ENCODE results near the gene SNCA.

Gene SNCA

DNA sequence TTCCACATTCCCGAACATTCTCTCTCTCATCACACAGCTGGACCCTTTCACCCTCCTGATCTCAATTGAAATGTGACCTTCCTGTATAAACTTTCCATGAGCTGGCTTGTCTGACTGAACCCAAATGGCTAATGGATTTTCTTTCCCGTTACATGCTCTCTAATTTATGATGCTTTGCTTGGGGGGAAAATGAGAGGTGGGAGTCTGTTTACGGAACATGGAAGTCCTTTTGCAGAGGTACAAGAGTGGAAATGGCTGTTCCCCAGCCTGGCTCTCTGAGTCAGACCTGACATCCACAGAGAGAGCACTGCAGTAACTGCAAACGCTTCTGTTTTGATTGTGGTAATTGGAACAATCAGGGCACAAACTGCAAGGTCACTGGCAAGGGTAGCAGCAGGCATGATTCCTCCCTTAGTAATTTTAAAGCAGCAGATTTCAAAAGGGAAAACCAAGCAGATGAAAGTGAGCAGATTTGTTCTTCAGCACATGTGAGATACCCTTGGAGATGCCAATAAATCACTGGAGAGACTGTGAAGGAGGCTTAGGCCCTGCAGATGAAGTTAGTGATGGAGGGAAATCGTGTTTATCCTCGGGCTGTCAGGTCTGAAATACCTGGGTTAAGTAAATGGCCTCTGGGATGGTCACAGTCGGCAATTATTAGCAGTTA lies 83.9 kb downstream of the SNCA start:
- DNase-seq = no peak

DNA sequence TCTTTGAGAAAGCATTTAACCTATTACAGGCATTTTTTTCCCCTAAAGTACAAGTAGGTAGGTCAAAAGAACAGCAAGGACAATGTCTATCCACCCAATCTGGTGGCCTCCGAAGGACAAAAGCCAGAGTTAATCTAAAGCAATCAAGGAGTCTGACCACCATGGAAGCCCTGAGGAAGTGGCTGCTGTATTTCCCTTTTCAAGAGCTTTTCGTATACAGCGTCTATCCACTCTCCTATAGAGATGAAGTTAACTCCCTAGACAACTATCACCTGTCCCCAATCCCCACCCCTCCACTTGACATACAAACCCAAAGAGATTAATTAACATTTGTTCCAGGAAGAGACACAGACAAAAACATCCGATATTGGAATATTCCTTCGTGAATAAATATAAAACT lies 85.5 kb downstream of the SNCA start:
- no peak for DNase-seq

DNA sequence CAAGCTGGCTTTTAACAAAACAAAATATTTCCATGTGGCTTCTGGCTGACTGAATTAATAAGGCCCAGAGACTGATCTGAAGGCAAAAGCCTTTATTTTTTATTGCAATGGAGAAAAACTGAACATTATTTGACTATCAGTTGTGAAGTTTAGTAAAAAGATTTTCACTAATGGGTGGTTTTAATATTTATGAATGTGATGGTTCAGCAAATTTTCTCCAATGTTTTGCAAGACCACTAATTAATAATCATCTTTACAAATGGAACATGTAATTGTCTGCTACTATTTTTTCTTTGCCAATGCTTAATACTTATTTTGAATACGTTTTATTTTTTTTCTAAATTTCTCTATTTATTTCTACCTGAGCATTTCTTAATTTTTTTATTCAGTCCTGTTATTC lies 90.6 kb downstream of the SNCA start:
- no peak for DNase-seq

DNA sequence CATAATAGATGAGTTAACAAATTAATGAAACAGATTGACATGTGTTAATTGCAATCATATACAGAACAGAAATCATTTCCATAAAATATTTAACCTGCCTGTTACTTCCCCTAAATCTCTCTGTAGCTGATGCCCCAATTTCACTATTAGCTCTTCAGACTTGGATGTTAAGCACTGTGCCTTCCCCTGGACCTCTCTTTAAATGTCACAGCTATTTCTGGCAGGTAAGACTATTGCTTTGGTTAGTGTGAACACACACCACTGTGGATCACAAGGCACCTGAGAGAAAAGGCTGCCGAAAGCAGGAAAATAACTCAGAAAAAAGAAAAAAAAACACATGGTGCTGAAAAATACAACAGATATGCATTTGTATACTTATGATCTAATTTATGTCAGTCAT lies 91.3 kb downstream of the SNCA start:
- DNase-seq = no peak

DNA sequence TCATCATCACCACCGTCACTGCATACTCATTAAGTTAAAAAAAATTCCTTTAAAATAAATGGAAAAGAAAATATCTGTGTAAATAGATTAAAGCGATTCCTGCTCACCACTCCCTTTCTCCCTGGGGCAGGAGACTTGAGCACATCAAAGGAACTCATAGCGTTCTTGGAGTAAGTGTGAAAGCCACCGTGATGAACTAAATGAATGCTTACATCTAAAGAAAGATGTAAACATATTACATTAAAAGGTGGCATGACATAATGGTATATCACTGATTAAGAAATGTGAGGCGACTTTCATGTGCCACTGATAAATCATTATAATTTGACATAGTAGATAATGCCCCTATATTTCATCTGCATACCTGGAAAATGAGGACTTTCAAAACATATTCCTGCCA lies 92.0 kb downstream of the SNCA start:
- DNase-seq = no peak

DNA sequence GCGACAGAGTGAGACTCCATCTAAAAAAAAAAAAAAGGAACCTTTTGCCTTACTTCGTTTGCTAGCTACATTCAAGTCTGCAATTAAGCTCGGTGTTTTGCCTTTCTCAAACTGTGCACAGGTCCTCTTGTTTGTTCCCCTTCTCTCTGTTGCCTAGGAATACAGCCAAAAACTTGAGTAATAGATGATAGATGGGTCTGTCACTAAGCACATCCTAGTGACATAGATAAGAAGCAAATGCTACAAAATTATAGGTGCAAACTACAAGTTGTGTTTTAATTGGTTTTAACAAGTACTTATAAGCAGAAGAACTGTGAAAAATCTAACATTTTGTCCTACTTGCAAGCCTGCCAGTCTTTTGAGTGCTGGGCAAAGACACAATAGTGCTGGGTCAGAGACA lies 95.2 kb downstream of the SNCA start:
- no peak for DNase-seq

DNA sequence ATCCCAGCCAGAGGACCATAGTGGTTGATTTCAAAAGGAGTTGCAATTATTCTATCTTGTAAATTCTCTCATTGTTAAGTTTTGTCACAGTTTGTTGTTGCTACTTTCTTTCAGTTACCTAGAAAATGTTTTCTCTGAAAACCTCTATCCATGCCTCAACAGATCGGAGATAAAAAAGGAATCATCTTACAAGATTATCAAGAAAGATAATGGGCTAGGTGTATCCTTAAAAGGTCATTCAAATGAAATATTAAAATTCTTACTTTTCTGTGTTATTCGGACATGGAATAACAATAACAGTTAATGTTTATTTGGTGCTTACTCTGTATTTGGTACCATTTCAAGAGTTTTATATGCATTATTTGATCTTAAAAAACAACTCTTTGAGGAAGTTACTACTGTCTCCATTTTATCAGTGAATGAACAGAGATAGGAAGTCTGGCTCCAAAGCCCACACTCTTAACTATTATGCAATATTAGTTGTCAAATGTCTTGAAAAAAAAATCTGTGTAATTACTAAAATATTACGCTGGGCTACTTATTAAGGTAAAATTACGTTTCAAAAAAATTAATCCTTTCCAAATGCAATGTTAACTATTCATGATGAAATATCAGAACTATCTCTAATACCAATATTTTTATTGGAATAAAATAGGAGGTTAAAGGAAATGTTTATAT lies 97.5 kb downstream of the SNCA start:
- DNase-seq = no peak

DNA sequence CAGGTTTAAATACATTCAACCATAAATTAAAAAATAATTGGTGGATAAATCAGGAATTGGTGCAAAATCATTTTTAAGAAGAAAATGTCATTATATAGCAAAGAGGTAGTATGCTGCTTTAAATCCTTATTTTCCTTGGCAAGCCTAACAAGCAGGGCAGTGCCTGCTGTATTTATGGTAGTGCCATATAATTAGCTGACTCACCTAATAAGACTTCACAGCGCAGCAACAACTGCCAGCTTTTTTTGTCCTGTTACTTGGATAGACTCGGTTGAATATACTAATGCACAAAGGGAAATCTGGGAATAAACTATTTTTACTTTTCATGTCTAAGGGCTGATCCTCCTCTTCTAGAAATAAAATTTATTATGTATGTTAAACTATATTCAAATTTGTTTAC lies 99.1 kb downstream of the SNCA start:
- no peak for DNase-seq

DNA sequence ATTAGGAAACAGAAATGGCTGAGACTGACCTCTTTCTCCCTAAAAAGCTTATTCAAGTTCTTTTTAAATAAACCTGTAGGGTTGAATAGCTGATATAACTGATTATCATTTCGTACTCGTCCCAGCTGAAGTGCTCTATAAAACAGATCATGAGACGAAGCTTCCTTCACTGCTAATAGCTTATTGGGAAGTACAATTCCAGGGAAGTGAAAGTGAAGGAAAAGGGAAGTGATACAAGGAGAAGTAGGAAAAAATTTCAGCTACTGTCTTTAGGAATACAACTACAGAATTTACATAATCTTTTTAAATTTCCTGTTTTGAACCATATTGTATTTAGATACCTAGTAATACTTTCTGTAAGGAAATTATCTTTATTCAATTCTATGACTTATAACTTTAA lies 103.0 kb downstream of the SNCA start:
- no peak for DNase-seq

DNA sequence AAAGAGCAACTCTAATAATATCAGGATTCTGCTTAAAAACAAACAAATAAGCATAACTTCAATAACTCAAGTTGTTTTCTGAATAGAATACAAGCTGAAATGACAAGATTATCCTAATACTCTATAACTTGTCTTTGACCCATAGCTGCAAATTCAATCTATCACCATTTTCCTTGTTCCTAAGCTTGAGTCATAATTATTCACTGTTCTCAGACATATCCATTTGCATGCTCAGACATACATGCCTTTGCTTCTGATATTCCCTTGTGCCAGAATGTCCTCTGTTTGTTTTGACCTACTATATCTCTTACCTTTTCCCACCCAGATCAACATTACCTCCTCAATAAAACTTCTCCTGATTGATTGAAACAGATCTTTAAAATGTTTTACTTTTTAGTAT lies 109.7 kb downstream of the SNCA start:
- DNase-seq = no peak

DNA sequence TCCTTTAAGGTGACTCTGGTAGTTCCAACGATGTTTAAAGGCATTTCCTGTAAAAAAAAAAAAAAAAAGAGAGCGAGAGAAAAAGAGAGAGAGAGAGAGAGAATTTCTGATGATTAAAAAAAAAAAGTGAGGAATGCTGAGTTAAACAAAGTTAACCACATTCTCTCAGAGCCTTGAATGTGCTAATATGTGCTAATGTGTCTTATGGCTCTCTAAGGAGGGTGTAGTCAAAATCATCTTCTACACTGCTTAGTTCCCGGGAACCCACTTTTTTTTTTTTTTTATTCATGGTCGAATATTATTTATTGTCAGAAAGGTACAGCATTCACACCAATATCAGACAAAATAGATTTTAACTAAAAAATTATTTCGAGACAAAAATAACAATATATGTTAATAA lies 111.7 kb downstream of the SNCA start:
- DNase-seq = no peak

DNA sequence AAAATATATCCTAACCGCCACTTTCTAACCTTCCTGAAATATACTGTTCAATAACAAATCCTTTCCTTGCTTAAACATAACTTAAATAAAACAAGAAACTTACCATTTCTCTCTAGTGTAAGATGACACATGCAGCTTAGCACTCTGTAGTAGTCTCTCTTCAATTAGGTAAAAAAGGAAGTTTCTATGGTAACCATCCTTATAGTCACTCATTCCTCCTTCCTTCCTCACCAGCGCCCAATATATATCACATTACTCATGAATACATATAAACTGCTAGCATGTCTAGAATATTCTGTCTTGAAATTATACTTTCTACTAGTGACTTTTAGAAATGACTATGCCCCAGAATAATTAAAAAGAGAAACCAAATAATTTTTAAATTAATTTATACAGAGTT lies 112.2 kb downstream of the SNCA start:
- DNase-seq = no peak

DNA sequence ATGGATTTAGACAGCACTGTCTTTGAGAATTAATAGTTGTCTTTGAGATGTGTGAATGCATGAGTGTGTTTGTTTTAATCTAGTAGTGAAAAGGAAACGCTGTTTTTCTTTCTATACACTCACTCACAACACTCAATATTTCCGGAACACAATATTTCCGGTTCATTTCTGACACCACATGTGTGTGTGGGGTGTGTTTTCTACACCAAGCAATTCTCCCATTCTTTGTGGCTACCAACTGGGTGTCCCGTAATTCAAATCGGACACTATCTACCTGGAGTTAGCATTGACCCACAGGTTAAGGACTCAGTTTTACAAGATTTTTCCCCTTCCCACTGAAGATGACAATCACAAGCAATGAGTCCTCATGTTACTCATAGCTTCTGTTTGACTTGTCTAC lies 113.9 kb downstream of the SNCA start:
- DNase-seq = no peak

DNA sequence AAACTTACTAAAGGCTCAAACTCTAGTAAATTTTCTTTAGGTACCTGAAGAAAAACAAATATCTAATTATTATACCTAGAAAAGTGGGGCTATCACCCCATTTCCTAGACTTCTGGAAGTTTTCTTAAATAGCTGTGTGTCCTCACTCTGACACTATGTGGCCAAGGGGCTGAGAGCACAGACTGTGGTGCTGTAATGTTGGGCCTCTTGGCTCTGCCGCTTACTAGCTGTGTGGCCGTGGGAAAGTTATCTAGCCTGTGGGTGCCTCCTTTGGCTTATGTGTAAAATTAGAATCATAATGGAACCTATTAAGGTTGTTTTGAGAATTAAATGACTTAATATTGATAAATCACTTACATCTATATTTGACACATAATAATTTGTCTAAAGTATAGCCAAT lies 114.4 kb downstream of the SNCA start:
- DNase-seq = no peak

DNA sequence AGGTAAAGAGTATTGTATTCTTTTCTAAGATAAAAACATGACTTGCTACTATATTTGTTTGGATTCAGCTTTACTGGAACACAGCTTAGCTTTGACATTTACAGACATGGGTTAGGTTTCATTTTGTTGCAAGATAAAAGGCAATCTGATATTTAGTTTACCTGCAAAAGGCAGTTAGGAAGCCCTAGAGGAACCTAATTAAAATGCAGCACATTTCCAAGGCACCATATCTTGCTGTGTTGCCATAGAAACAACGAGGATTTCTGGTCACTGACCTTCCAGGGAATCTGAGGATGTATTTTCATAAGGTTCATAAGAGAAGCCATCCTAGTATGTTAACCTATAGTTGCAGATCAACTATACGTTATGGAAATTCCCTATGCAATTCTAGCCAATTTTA lies 116.0 kb downstream of the SNCA start:
- DNase-seq = peak; percentile 7

DNA sequence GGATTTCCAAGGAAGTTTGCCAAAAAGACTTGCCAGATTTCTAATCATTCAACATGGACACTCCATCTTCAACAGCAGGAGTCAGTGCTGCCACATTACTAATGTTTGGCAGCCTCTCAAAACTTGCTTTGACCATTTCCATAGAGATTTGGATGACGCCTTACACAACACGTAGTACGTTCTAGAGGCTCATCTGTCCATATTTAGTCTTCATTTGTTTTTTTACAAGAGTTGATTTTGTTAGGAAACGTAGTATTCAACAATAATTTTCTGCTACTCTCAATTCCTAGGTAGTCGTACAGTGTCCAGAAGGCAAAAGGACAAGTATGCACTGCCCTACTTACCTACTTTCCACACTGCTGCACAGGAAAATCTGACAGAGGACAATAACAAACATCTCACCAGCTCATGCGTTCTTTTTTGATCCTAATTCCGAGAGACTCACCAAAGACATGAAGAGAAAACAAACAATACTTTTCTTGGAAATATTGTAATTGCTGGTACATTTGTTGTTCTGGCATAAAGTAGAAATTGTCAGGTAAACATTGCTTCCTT lies 117.3 kb downstream of the SNCA start:
- no peak for DNase-seq

DNA sequence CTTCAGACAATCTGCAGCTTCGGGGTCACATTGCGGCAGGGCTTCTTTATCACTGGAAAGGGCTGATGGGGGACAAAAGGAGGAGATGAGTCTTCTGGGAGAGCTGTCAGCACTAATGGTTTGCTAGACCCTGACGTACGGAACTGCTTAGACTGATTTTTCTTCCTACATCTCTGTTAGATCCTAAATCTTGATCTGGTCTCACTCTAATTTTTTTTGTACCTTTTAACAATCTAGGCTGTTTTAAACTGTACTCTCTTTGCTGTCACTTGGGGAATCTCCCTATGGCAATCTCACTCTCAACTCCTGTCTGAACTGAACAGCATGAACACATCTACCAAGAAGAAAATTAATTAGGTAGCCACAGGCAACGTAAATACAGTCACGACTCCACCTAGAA lies 120.1 kb downstream of the SNCA start:
- DNase-seq = no peak

DNA sequence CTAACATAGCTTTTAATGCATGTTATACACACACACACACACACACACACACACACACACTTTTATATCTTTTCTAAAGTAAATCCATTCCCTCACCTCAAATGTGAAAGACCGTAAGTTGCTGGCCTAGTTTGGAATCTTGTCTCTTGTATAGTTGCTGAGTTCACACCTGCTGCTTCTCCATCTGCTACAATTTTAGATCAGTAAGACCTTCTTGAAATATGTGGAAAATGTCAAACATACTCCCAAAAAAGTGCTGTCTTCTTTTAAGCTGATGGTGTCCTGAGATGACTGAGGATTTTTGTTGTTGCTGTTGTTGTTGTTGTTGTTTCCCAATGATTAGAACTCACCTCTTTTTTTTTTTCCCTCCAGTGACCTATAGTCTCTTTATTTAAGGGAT lies 121.3 kb downstream of the SNCA start:
- no peak for DNase-seq

DNA sequence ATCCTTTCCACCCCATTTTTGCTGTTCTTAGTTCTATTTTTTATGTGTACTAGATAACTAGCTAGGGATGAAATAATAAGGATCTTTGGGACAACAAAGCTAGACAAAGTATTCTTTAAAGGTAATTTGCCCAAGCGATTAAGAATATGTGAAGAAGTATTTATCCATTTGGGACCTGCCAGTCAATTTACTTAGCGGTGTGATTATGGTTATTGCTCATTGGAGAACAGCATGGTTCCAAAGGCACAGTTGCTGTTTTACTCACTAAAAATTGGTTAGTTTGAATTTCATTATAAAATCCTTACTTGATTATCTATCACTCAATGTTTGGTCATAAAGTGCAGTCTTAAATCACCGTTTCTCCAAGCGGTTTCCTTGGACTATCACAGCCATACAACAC lies 124.1 kb downstream of the SNCA start:
- DNase-seq = no peak

DNA sequence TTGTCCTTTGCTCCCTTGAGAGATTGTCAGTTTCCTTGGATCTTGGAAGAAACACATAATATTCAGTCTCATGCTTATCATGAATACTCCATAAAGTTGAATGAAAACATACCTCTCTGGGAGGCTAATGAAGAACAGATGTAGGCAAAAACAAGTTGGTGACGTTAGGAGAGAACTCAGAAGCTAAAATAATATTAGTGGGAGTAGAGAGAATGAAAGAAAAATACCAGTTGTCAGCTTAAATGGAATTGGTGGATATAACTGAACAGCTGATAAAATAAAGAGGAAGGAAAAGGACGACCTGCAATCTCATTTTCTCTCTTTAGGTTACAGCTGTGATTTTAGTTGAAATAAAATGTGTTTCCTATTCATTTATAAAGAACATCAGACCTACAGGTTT lies 124.8 kb downstream of the SNCA start:
- no peak for DNase-seq

DNA sequence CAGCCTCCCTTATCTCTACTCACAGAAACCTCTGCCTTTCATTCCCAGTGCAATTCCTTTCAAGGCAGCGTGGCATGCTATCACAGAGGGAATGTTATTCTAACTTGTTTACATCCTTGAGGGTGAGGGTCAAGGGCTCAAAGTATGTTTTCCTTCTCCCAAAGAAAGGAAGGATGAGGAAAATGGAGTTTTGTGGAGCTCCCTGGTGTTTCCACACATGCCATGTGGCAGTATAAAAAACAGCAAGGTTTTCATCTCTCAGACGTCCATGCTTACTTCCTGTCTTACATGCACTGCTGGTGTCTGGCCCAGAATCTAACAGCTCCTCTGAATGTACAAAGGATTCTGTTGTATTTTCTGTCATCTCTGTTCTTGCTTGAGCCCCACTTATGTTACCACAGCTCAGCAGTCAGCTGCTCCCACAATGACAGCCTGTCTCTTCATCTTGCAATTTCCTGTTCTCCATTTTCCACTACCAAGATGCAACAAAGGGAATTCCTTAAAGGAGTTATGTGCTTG lies 128.0 kb downstream of the SNCA start:
- DNase-seq = no peak

DNA sequence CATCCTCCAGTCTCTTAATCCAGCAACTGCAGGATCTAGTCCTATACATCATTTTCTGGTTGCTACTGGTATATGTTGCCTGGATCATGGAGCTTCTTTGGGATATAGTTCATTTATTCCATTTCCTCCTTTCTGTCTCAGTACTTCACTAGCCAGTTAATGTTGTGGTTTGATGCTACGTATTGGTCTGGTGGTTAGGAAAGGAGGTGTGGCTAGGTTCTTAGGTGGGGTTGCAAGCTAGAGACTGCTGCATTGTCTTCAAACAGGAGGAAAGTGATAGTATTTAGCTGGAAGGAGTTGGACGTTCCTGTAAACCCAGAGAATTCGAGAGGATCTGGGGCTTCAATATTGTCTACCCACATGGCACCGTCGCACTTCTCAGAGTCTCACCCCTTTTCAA lies 129.5 kb downstream of the SNCA start:
- no peak for DNase-seq

DNA sequence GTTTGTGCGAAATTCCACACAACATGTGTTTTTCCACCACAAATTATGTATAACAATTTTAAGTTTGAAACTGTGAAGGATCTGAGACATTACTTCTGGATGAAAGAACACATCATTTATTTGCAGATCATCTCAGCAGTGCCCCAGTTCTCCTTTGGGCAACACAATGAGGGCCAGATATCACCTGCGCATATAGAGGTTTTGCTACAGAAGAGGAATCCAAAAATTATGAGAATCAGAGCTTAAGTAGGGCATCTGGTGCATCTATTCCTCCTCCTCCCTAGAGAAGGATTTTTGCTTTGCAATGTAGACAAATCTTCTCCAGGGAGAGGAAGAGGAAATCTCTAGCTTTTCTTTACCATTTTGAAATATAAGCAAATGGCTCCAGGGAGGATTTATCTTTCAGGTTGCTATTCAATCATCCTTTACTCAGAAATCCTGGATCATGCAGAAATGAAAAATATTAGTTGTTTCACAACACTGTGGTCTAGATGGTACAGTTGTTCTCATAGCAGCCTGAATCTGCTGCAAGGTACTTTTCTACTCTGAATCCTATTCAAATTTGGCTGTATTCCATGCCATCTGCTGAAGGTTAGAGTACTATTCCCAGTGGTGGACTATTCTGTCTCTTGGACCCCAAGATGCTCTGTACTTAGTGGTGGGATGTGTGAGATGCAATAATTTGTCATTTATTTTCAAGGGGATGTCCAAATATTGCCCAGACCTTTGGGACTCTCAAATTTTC lies 132.1 kb downstream of the SNCA start:
- peak; percentile 3 for DNase-seq
